Endothelial cell (in vitro differentiated cells): ENCODE results near the gene TIMM10. TPM values are rescaled to one million over a fixed set of nuclear protein-coding genes. Genes with fewer than 3 reads are reported as not detected.

Experiments used
- DNase-seq: peaks from one replicate; pipeline ENCODE4 v3.0.0; 2021; ENCODE audit warnings: low spot score
- H3K27ac Mint-ChIP-seq: one replicate; pipeline ENCODE4 v1.8.0; 2021; ENCODE audit warnings: mixed read lengths, inconsistent platforms; ENCODE audit not compliant: unreplicated experiment
- H3K27me3 Mint-ChIP-seq: one replicate; pipeline ENCODE4 v1.8.0; 2021; ENCODE audit warnings: mild to moderate bottlenecking, moderate library complexity, mixed read lengths, inconsistent platforms; ENCODE audit not compliant: unreplicated experiment
- H3K36me3 Mint-ChIP-seq: one replicate; pipeline ENCODE4 v1.8.0; 2021; ENCODE audit warnings: mild to moderate bottlenecking, low read depth, mixed read lengths, inconsistent platforms; ENCODE audit not compliant: unreplicated experiment
- H3K4me1 Mint-ChIP-seq: one replicate; pipeline ENCODE4 v1.8.0; 2021; ENCODE audit warnings: mild to moderate bottlenecking, mixed read lengths, inconsistent platforms; ENCODE audit not compliant: unreplicated experiment
- H3K4me3 Mint-ChIP-seq: one replicate; pipeline ENCODE4 v1.8.0; 2021; ENCODE audit warnings: mild to moderate bottlenecking, mixed read lengths, inconsistent platforms; ENCODE audit not compliant: unreplicated experiment
- H3K9me3 Mint-ChIP-seq: one replicate; pipeline ENCODE4 v1.8.0; 2021; ENCODE audit warnings: mixed read lengths, inconsistent platforms; ENCODE audit not compliant: unreplicated experiment
- CTCF ChIP-seq: fragments of 200-600 bp; sonication (generic); IDR thresholded peaks from one replicate; pipeline ENCODE4 v1.5.0; 2021; ENCODE audit warnings: antibody characterized with exemption; ENCODE audit not compliant: unreplicated experiment
- total RNA-seq: library from RNA; stranded (reverse); fragmentation: NEBNext Ultra II Directional; extraction: Animal tissue kit (Norgen Biotek cat#: 25700); gene quantifications from one replicate; pipeline ENCODE4 v1.2.1, GENCODE V29; 2021; ENCODE audit not compliant: unreplicated experiment

TIMM10 gene
- total RNA-seq, 1 donor from 2014 or later = 60.2 TPM

GRCh38 chr11:57502376-57502775, 28.2 kb downstream of the TIMM10 start:
- Mint-ChIP-seq H3K4me1 (peaks cover 9% of the 10 kb centered on the region), H3K27ac (no peak overlapping the region), H3K4me3 (no peak overlapping the region), H3K27me3 (peaks cover 8% of the 10 kb centered on the region), H3K36me3 (peaks cover 11% of the 10 kb centered on the region), H3K9me3 (no peaks in the 10 kb centered on the region)
- DNase-seq = no peak
- no peak for TF ChIP-seq CTCF

- no peak for TF ChIP-seq CTCF
- peaks cover 11% of the 10 kb centered on the region for H3K36me3 Mint-ChIP-seq
- H3K4me1 Mint-ChIP-seq = peaks cover 9% of the 10 kb centered on the region
- peaks cover 8% of the 10 kb centered on the region for H3K27me3 Mint-ChIP-seq
- DNase-seq = no peak
- no peak overlapping the region for H3K4me3 Mint-ChIP-seq
- H3K27ac Mint-ChIP-seq = no peak overlapping the region
- H3K9me3 Mint-ChIP-seq = no peaks in the 10 kb centered on the region
Measured at GRCh38 chr11:57501953-57502352, 28.6 kb downstream of the TIMM10 start.

GRCh38 chr11:57500926-57501325, 29.6 kb downstream of the TIMM10 start:
- no peak for DNase-seq
- TF ChIP-seq CTCF = no peak
- Mint-ChIP-seq H3K27me3 (peaks cover 8% of the 10 kb centered on the region), H3K9me3 (no peaks in the 10 kb centered on the region), H3K4me3 (no peak overlapping the region), H3K36me3 (peaks cover 11% of the 10 kb centered on the region), H3K4me1 (peaks cover 9% of the 10 kb centered on the region), H3K27ac (no peak overlapping the region)

- peaks cover 11% of the 10 kb centered on the region for H3K36me3 Mint-ChIP-seq
- H3K9me3 Mint-ChIP-seq = no peaks in the 10 kb centered on the region
- peaks cover 9% of the 10 kb centered on the region for H3K4me1 Mint-ChIP-seq
- H3K27me3 Mint-ChIP-seq = peaks cover 8% of the 10 kb centered on the region
- TF ChIP-seq CTCF = no peak
- no peak for DNase-seq
- H3K27ac Mint-ChIP-seq = peak overlapping the region; percentile 76
- no peak overlapping the region for H3K4me3 Mint-ChIP-seq
Measured at GRCh38 chr11:57500515-57500914, 30.0 kb downstream of the TIMM10 start.

- Mint-ChIP-seq H3K4me3 (peak overlapping the region; percentile 81), H3K27me3 (peaks cover 8% of the 10 kb centered on the region), H3K36me3 (peaks cover 11% of the 10 kb centered on the region), H3K4me1 (peaks cover 9% of the 10 kb centered on the region), H3K9me3 (no peaks in the 10 kb centered on the region), H3K27ac (peak overlapping the region; percentile 76)
- DNase-seq = no peak
- TF ChIP-seq CTCF = no peak
Measured at GRCh38 chr11:57499983-57500461, 30.5 kb downstream of the TIMM10 start.
